Measurements from ENCODE around the gene PRRX2.

DNA sequence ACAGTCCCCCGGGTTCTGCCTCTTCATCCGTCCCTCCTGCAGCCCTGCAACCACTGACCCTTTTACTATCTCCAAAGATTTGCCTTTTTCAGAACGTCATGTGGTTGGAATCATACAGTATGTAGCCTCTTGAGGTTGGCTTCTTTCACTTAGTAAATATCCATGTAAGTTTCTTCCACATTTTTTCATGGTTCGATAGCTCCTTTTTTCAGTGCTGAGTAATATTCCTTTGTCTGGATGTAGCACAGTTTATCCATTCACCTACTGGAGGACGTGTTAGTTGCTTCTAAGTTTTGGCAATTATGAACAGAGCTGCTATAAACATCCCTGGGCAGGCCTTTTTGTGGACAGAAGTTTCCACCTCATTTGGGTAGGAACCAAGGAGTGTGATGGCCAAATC lies 27.1 kb downstream of the PRRX2 start:
- TF ChIP-seq, protein P1, sequence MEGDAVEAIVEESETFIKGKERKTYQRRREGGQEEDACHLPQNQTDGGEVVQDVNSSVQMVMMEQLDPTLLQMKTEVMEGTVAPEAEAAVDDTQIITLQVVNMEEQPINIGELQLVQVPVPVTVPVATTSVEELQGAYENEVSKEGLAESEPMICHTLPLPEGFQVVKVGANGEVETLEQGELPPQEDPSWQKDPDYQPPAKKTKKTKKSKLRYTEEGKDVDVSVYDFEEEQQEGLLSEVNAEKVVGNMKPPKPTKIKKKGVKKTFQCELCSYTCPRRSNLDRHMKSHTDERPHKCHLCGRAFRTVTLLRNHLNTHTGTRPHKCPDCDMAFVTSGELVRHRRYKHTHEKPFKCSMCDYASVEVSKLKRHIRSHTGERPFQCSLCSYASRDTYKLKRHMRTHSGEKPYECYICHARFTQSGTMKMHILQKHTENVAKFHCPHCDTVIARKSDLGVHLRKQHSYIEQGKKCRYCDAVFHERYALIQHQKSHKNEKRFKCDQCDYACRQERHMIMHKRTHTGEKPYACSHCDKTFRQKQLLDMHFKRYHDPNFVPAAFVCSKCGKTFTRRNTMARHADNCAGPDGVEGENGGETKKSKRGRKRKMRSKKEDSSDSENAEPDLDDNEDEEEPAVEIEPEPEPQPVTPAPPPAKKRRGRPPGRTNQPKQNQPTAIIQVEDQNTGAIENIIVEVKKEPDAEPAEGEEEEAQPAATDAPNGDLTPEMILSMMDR (IDR thresholded peaks at IDR 0.05) = no peak
- no peak for TF ChIP-seq POLR2A (IDR thresholded peaks at IDR 0.05)
